ENCODE data around the gene ST6GALNAC6.
A peak's percentile ranks its signal among the peaks of the same experiment; 100 is the strongest.

The ST6GALNAC6 gene

DNA sequence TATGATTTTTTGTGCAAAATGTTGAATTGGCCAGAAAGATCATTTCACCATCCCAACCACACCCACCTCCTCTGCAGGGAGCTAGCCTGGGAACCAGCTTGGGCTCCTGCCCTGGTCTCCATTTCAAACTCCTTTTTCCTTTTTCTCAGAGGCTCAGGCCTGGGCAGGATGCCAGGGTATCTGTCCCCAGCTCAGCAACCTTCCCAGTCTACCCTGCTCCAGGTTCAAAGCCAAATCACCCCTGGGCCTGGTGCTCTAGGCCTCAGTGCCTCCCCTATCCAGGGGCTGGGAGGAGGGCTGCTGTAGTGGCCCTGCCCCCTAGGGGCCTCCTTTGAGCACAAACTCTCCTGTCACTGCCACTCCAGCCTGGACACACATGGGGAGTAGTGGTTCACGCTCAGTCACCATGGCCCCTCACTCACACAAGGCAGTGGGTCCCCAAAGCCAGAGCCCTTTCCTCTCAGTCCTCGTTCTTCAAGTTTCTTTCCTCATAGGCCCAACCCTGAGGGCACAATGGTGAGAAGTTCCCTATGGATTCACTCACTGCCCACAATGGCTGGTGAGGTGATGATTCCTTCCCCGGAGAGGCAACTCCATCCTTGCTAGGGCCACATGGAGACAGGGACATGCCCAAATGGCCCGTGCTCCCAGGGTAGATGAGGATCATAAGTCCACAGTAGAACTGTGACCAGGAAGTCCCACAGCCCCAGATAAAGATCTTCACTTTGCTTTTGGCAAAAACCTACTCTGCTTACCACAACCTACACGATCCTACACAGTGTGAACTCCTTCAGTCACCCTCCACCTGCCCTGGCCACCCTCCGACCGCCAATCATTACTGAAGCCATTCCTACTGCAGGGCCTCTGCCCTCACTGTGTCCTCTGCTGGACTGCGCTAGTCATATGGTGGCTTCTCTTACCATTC is 19.0 kb upstream of the ST6GALNAC6 start:
- DNase-seq (ENCODE audit: low read depth in 1 of 2, low spot score in 1 of 2), result no peak

GRCh38 chr9:127917603-127918002 is 18.2 kb upstream of the ST6GALNAC6 start:
- DNase-seq (ENCODE audit: low read depth in 1 of 2, low spot score in 1 of 2), result no peak

- DNase-seq (ENCODE audit: low read depth in 1 of 2, low spot score in 1 of 2), result peak; percentile 93 to 96
Observed at GRCh38 chr9:127916720-127917581, 17.5 kb upstream of the ST6GALNAC6 start, which contains the start of gene ST6GALNAC4. Gene ST6GALNAC4, minus strand, starts transcription at chr9:127917041. Its CDS starts 622 bp downstream, at chr9:127916419.

GRCh38 chr9:127915801-127916719 is 16.7 kb upstream of the ST6GALNAC6 start:
- no peak for DNase-seq (ENCODE audit: low read depth in 1 of 2, low spot score in 1 of 2)

DNA sequence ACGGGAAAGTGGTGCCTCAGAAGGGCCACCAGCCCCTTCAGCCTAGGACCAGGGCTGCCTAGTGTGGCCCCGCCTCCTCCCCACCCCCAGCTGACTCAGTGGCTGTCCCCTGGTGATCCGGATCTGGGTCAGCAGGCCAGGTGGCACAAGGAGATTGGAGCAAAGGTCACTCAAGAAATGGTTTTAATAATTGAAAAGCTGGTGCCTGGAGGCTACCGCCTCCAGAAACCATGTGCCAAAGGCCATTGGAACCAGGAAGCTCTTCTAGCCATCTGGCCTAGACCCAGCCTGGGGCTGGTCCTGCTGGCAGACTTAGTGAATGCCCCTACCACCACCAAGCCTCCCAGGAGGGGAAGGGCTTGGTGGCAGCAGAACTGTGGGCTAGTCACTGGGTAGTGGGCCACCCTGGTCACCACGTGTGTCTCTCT is 15.9 kb upstream of the ST6GALNAC6 start:
- DNase-seq (ENCODE audit: low read depth in 1 of 2, low spot score in 1 of 2), result no peak

- no peak for DNase-seq (ENCODE audit: low read depth in 1 of 2, low spot score in 1 of 2)
Observed at GRCh38 chr9:127913682-127914081, 14.3 kb upstream of the ST6GALNAC6 start.

DNA sequence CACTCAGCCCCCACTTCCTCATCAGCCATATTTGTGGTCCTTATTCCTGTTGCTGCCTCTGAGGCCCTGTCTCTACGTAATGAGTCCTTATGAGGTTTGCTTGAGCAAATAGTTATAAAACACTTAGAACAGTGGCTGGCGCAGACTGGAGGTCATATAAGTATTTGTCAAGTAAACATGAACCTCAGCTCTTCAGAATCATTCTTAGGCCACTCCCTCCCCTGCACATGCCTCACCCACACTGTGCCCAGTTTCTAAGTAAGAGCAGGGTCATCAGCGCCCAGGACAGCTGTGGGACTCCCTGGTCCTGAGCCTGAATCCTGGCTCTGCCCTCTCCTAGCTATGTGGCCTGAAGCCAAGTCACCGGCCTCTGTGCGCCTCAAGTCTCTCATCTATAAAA is 13.5 kb upstream of the ST6GALNAC6 start:
- DNase-seq (ENCODE audit: low read depth in 1 of 2, low spot score in 1 of 2), result no peak

- DNase-seq (ENCODE audit: low read depth in 1 of 2, low spot score in 1 of 2), result no peak
Observed at GRCh38 chr9:127912296-127912695, 12.9 kb upstream of the ST6GALNAC6 start.

DNA sequence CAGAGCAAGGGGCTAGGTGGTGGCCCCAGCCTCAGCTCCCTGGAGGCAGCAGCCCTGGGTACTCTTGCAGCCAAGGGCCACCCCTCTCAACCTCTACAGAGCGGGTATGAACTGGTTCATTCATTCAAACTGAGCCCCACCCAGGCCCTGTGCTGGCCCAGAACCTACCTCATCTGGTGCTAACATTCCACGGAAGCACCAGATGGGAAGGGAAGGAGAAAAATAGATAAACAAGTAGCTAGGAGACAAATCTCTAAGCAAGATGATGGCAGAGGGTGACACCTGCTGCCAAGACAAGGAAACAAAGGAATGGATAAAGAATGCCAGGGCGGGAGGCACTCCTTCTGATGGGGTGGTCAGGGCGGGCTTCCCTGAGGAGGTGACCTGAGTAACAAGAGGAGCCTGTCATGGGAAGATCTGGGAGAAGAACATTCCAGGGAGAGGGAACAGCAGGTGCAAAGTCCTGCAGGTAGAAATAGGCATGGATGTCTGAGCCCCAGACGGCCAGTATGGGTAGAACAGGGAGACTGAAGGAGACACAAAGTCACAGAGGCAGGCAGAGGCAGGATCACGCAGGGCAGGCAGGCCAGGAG is 11.3 kb upstream of the ST6GALNAC6 start:
- no peak for DNase-seq (ENCODE audit: low read depth in 1 of 2, low spot score in 1 of 2)

- DNase-seq (ENCODE audit: low read depth in 1 of 2, low spot score in 1 of 2), result no peak
Observed at GRCh38 chr9:127909839-127910273, 10.5 kb upstream of the ST6GALNAC6 start.

DNA sequence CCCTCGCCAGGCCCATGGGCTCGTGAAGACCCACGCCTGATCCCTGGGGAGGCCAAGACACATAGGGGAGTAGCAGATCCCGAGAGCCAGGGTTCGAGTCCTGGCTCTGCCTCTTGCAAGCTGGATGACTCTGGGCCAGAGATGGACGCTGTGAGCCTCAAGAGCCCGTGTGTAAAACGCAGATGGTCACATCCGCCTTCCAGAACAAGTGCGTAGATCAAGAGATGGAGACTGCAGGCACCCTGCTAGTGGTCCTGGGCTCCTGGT is 9.2 kb upstream of the ST6GALNAC6 start:
- DNase-seq (ENCODE audit: low read depth in 1 of 2, low spot score in 1 of 2), result no peak

DNA sequence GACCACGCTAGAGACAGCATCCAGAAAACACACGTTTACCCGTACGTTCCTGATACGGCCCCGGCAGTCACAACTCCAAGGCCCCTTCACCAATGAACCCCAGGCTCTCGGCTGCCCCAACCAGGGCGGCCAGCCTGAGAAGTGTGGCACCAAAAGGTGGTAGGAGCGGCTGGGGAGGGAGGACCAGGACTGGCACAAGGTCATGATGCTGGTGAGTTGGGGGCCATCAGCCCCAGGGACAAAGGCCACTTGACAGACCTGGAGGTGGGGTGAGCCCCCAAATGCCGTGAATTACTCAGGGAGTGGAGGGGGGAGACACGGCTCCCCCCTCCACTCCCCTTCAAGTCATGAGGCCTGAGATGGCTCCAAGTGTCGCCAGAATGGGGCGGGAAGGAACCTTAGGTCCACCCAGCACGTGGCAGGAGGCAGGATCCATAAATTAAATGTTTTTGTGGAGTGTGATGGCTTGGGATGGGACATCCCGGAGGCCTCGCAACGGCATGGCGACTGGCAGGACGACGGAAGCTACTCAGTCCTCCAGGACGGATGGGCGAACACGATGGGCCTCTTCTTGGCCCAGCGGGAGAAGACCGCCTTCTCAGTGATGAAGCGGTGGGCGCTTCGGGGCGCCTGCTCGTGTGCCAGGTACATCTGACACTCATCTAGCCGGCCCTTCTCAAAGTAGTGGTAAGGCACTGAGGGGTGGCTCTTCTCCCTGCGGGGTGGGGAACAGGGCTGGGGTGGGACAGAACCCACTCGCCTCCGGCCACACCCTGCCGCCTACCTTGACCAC is 8.7 kb upstream of the ST6GALNAC6 start:
- DNase-seq (ENCODE audit: low read depth in 1 of 2, low spot score in 1 of 2), result no peak

DNA sequence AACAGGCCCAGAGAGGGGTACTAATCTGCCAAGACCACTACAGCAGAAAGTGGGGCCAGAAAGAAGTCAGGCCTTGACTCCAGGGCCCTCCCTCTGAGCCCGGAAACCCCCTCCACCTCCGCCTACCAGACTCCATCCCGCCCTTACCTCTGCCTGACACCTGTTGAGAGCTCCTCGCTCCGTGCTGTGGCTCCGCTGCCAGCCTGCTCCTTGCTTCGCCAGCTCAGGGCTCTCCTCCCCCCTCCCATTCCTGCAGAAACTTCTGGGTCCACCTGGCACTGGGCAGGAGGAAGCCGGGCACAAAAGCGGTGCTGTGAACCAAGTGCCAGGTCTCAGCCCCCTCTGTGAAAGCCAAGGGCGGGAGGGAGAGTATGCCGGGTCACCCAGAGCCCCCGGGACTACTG is 6.4 kb upstream of the ST6GALNAC6 start:
- peak; percentile 44 to 54 for DNase-seq (ENCODE audit: low read depth in 1 of 2, low spot score in 1 of 2)

DNA sequence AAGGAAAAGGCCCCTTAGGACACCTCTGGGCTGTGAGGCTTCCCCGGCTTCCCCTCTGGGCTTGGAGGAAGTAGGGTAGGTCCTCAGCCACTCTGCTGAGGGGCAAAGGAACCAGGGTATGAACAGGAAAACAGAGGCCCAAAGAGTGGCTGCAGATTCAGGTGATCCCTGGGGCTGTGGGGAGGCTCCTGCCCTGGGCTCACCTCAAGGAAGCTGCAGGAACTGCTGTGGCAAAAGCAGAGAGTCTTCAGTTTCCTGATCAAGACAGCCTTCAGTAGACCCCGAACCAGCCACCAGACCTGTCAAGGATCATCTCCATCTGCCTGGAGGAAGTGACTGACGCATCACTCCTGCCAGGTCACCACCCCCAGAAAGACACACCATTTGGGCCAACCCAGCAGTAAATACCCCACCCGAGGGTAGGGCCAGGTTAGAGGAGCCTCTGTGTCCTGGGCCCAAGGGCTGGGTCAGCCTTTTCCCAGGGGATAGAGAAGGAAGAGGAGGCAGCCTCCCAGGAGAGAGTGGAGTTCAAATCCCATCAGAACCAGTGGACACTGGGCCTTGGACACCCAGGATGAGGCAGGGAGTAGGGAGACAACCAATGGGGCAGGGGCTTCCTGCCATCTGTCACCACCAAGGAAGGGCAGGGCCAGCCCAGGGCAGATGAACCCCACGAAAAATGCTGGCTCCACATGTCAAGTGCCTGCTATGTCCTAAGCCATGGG is 5.8 kb upstream of the ST6GALNAC6 start:
- peak; percentile 39 to 42 for DNase-seq (ENCODE audit: low read depth in 1 of 2, low spot score in 1 of 2)

DNA sequence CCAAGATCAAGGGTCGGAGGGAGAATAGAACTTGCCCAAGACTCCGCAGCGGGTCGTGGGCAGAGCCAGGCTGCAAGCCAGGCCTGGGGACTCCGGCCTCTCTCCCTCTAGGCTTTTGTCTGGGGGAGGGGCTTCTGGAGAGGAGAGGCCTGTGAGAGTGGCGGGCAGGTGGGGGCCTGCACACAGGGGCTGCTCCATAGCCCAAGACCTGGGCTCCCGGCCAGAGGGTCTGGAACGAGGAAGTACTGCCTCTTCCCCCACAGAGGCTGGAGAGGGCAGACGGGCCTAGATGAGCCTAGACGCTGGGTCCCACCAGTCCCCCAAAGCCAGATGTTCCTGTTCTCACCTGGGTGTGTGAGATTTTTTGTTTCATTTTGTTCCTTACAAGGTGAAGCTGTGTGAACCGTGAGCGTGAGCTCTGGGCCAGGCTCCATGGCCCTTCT is 5.2 kb upstream of the ST6GALNAC6 start:
- DNase-seq (ENCODE audit: low read depth in 1 of 2, low spot score in 1 of 2), result no peak

DNA sequence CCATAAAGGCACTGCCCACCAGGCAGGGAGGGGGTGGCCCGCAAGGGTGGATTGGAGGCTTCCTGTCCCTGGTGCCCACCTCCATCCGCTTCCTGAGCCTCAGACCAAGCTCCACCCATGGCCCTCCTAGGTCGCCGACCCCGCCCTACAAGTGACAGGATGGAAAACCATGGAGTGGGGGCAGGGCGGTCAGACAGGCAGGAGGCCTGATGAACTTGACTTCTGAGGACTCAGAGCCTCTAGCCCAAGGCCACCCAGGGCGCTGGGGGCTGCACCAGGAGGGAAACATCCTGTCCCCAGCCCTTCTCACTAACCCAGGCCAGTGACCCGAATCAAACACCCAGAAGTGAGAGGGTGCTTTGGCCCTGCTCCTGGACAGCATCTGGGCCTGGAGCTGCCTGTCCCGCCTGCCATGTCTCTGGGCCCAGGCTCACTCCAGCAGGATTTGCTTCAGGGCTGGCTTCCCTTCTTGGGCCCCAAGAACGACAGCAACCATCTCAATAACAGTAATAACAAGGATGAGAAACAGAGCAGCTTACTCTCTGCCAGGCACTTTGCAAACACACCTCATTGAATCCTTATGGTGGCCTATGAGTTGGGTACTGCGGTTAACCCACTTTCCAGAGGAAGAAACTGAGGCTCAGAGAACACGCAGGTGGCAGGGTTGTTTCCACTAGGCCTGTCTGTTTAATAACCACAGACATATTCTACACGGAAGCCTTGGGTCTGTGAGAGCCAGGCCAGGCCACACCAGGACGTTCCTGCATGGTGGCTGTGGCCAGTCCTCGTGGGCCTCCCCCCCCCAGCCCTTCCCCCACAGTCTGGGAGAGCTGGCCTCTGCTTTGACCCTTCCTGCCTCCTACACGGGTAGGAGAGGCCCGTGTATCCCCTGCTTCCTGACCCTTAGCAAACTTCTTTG is 4.4 kb upstream of the ST6GALNAC6 start:
- DNase-seq (ENCODE audit: low read depth in 1 of 2, low spot score in 1 of 2), result peak in 1 of 2 donors; percentile 51

DNA sequence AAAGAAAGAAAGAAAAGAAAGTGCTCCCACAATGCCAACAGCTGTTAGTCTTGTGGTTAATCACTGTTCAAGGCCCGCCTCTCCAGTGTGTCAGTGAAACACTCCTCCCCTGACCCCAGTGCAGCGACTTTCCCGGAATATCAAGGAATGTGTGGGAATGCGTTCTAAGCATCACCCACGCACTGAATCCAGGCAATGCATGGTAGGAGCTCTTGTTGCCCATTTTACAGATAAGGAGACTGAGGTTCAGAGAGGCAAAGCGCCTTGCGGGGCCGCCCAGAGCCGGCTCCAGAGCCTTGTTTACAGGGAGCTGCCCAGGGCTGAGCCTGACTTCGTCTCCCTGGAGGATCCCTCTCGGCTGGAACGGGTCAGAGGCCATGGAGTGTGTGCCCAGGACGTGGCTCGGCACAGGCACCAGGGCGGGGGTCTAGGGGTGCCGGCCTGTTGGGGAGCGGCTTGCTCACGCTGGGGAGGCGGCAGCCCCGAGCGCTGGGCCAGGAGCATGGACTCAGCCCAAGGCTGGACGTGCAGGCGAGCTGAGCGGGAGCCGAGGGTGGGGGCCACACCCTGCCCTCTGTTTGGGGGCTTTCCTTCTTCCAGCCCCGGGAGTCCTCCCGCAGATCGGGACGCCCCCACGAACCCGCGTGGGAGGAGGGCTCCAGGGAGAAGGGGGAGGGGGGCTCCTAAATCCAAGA is 823 bp downstream of the ST6GALNAC6 start:
- DNase-seq (ENCODE audit: low read depth in 1 of 2, low spot score in 1 of 2), result no peak

Data from activated T-helper 1 cell treated with anti-CD3 and anti-CD28 coated beads, Interleukin-2, amount 50 U/mL, for 16 hours (primary cell).